ENCODE data around the gene SBF2.

- no peak for TF ChIP-seq POLR2A (IDR thresholded peaks at IDR 0.05)
- no peak for TF ChIP-seq CTCF (IDR thresholded peaks at IDR 0.05)
These were observed 524.4 kb downstream of the SBF2 start for GRCh38 chr11:9769621-9770020.

Measured in esophagus squamous epithelium (tissue), 4 donors.